NCI-H1436 treated with DMSO at 0.1 percent for 48 hours (cell line): ENCODE measurements around the gene KDM2B.

Source experiments
- DNase-seq: peaks from one replicate; lab custom pipeline; 2025; lab: John Stamatoyannopoulos, UW

KDM2B gene

DNA sequence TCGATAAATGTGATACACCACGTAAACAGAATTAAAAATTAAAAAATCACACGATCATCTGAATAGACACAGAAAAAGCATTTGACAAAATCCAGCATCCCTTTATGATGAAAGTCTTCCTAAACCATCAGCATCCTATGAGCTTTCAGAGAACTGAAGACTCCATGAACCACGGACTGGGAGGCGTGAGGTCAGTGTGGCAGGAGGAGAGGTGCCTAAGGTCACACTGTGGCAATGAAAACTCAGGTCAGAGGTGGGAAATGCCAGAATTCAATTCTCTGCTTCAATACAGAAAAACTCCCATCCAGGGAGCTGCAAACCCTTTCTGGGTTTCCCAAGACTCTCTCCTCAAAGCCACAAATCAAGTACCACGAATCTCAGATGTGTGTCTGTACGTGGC lies 51.6 kb downstream of the KDM2B start:
- DNase-seq: no peak

DNA sequence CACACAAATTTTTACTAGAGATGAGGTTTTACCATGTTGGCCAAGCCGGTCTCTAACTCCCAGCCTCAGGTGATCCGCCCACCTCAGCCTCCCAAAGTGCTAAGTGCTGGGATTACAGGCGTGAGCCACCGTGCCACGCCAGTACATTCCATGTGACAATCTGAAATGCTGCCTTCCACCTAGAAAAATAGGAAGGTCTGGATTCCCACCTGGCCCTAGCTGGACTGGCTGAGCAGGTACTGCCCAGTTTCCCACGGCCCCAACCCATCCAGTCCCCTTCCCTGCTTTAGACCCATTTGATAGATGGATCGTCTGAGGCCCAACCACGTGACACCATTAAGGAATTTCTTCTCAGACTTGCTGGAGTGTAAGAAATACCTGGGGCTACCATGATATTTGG lies 55.4 kb downstream of the KDM2B start:
- no peak for DNase-seq

GRCh38 chr12:121524196-121524916 lies 56.5 kb downstream of the KDM2B start:
- DNase-seq: no peak

DNA sequence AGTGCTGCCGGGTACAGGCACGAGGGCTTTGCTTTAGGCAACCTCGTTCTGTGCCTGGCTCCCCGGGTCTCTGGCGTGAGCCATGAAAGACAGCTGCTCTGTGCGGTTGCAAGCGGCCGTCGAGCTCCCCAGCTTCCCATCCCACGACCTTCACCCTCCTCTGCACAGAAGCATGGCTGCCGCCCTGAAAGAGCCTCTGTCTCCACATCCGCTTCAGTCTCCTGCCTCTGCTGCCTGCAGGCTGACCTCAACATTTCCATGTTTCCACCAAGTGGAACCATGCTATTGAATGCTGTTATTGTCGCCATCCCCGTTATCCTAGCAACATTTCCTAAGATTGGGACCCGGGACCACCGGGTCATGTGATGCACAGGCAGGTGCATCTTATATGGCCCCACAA lies 57.1 kb downstream of the KDM2B start:
- DNase-seq: no peak

DNA sequence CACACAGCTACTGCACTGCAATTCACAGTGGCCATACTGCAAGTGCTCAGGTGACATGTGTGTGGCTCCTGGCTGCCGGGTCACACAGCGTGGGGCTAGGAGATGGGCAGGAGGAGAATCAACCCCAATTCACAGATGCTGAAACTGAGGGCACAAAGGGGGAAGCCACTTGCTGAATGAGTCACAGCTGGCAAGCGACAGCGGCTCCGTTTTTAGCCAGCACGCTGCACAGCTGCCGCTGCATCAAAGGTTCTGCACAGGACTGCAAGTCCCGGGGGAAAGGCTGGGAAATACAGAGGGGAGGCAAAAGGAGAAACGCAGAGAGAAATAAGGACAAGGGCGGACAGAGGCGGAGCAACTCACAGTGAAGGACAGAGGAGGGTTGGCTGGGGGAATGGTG lies 57.9 kb downstream of the KDM2B start:
- no peak for DNase-seq

- no peak for DNase-seq
Measured at GRCh38 chr12:121520586-121521086, 60.2 kb downstream of the KDM2B start.

GRCh38 chr12:121520119-121520518 lies 60.7 kb downstream of the KDM2B start:
- no peak for DNase-seq

- no peak for DNase-seq
Measured at GRCh38 chr12:121519227-121519626, 61.6 kb downstream of the KDM2B start.

DNA sequence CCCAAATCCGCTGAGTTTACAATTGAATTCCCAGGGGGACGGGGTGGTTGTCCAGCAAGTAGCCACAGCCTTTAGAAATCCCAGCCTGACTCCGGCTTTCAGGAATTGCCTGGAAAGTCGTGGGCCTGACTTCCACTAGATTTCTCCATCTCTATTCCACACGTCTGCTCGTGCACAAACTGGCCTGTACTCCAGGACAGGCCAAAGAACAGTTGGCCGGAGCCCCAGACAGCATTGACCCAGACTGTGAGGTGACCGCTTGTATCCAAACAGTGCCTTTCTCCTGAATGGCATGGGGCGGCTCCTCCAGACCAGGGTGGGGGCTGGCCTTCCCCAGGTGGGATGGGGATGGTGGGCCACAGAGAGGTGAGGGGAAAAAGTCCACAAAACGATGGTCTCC lies 62.2 kb downstream of the KDM2B start:
- no peak for DNase-seq

DNA sequence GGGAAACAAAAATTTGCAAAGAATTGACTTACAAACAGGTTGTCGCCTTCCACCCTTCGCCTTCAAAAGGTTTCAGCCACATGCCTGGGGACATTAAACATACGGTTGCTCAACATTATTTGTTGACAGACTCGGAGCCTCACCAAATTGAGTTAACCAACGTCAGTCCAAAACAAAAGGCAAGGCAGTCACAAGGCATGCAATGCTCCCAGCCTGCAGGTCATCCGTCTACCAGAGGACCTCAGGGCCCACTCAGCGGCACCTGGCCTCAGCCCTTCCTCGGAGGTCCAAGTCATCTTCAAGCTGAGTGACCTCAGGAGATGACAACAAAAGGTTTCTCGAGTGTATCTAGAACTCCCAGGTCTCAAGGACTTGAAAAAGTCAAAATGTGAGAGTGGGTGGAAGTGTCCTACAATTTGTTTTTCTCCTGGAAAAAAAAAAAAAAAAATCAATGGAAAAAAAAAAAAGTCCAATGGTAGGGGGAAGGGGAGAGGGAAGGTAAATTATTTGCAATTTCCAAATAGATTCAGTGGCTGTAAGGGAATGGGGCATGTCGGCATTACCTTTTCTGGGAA lies 64.3 kb downstream of the KDM2B start:
- no peak for DNase-seq

GRCh38 chr12:121515615-121516014 lies 65.2 kb downstream of the KDM2B start:
- no peak for DNase-seq

- DNase-seq: no peak
Measured at GRCh38 chr12:121514184-121514742, 66.6 kb downstream of the KDM2B start.

DNA sequence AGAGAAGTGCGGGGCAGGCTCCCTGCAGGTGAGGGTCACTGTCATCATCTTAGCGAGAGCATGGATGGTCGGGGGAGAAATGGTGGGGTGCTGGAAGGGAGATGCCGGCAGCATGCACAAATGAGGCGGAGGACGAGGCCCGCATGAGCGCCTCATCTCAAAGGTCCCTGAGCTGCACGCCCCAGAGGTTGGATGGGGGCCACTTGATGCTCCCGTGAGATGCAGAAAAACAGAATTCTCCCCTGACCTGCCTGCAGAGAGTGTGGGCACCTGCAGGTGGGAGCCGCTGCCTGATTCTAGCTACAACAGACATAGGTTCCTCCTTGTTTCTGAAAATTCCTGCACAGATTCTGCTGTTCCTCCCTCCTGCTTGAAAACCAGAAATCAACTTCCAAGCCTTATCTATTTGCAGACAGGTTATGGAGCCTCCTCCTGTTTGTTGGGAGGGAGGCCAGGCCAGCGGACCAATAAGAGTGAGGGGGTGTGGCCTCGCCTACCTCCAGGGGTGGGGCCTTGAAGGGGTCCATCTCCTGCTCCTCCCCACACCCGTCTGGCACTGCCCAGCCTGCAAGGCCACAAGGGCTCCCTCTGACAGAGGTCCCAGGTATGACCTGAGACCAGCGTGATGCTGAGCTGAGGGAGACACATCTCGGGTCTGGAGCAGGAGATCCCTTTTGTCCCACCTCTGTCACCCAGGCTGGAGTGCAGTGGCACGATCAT lies 67.2 kb downstream of the KDM2B start:
- DNase-seq: no peak

GRCh38 chr12:121512561-121512960 lies 68.3 kb downstream of the KDM2B start:
- DNase-seq: no peak

GRCh38 chr12:121511916-121512315 lies 68.9 kb downstream of the KDM2B start:
- DNase-seq: no peak

GRCh38 chr12:121509339-121509738 lies 71.5 kb downstream of the KDM2B start:
- no peak for DNase-seq

DNA sequence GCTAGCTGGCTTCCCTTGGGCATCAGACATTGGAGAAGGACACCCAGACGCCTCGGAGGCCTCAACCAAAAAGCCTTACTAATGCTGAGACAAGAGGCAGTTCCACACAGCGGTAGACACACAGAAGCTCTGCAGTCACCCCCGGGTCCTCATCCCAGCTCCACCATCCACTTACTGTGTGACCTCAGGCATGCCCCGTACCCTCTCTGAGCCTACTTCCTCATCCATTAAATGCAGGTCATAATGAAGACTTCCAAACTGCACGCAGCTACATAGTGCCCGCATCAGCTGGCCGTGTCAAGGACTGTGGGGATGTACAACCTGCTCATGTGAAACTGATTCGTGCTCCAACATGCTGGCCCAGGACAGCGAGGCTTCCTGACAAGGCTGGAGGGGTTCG lies 72.3 kb downstream of the KDM2B start:
- no peak for DNase-seq

- no peak for DNase-seq
Measured at GRCh38 chr12:121507984-121508383, 72.8 kb downstream of the KDM2B start.

- no peak for DNase-seq
Measured at GRCh38 chr12:121507245-121507644, 73.6 kb downstream of the KDM2B start.

DNA sequence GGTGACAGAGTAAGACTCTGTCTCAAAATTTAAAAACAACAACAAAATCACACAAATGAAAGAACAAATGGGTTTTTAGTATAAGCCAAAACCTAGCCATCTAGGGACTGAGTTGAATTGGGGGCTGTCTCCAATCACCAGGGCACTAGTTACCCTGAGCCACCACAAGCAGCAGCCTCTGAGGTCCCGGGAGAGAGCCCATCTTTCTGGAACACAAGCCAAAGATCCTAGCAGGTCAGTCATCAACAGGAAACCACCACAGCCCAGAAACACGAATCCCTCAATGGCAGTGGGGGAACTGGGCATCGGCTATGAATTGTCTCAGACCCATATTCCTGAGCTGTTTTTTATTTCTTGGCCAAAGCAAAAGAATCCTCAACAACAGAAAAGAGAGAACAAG lies 75.3 kb downstream of the KDM2B start:
- no peak for DNase-seq

DNA sequence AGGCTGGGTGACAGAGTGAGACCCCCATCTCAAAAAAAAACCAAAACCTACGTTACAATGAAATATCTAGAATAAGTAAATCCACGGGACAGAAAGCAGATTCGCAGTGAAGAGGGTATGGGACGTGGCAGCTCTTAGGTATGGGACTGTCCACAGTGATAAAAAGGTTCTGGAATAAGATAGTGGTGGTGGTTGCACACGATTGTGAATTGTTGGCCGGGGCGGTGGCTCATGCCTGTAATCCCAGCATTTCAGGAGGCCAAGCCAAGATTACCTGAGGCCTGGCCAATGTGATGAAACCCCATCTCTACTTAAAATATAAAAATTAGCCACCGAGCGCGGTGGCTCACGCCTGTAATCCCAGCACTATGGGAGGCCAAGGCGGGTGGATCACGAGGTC lies 76.3 kb downstream of the KDM2B start:
- DNase-seq: no peak

DNA sequence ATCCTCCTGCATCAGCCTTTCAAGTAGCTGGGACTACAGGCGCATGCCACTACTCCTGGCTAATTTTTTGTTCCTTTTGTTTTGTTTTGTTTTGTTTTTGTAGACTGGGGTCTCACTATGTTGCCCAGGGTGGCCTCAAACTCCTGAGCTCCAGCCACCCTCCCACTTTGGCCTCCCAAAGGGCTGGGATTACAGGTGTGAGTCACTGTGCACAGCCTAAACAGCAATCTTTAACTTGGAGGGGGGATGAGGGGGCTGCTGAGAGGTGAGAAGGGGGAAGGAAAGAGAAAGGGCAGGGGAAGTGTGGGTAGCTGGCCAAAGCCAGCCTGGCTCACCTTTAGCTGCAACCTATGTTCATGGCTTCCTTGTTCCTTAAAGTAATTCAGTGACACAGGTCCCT lies 77.4 kb downstream of the KDM2B start:
- no peak for DNase-seq

DNA sequence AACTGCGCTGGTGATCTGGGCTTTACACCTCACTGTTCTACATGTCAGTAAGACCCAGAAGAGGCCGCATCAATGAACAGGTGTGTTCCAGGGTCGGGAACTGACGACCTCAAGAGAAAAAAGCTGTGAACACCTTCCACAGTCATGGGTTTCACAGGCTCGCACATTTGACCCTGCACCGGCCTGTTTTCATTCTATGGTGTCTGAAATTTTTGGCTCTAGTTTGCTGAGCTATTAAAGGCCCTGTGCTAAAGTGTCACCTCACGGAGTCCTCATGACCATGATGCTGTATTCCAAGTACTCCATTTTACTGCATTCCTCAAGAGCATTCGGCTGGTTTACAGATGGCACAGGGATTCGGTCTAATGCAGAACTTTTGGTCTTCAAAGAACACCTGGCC lies 78.9 kb downstream of the KDM2B start:
- DNase-seq: no peak
